ENCODE data around the gene FOXRED2. TPM values are rescaled to one million over a fixed set of nuclear protein-coding genes. Genes with fewer than 3 reads are reported as not detected.
A peak's percentile ranks its signal among the peaks of the same experiment; 100 is the strongest.

The FOXRED2 gene
- total RNA-seq, 1 donor from 2014 or later: 13.2 TPM

- H3K4me3 ChIP-seq: peak overlapping the region; percentile 75
- H3K4me1 ChIP-seq: peaks cover 15% of the 10 kb centered on the region
- no peaks in the 10 kb centered on the region for H3K9me3 ChIP-seq
- intact Hi-C loops (cut with DNase I): no loop called here
- no peak overlapping the region for H3K27ac ChIP-seq
- ATAC-seq: peak; percentile 1 to 2
- TF ChIP-seq CTCF (IDR thresholded peaks at IDR 0.05): no peak
- DNase-seq: no peak
- peaks cover 19% of the 10 kb centered on the region for H3K36me3 ChIP-seq
- H3K27me3 ChIP-seq (ENCODE audit: low read depth): no peaks in the 10 kb centered on the region
These were observed 723 bp downstream of the FOXRED2 start for GRCh38 chr22:36505998-36506635.

- Histone ChIP-seq H3K9me3 (no peaks in the 10 kb centered on the region), H3K27me3 (ENCODE audit: low read depth) (no peaks in the 10 kb centered on the region), H3K27ac (no peak overlapping the region), H3K4me1 (peaks cover 6% of the 10 kb centered on the region), H3K36me3 (peaks cover 10% of the 10 kb centered on the region), H3K4me3 (no peak overlapping the region)
- TF ChIP-seq CTCF (IDR thresholded peaks at IDR 0.05): no peak
- ATAC-seq (no peak), DNase-seq (no peak)
- intact Hi-C loops (cut with DNase I): no loop called here
These were observed 8.8 kb downstream of the FOXRED2 start for GRCh38 chr22:36497910-36498665.

- Histone ChIP-seq H3K27me3 (ENCODE audit: low read depth) (no peaks in the 10 kb centered on the region), H3K9me3 (no peaks in the 10 kb centered on the region), H3K4me3 (no peak overlapping the region), H3K36me3 (peaks cover 27% of the 10 kb centered on the region), H3K4me1 (peaks cover 6% of the 10 kb centered on the region), H3K27ac (no peak overlapping the region)
- intact Hi-C loops (cut with DNase I): no loop called here
- DNase-seq (peak; percentile 69), ATAC-seq (peak; percentile 76)
- TF ChIP-seq CTCF (IDR thresholded peaks at IDR 0.05): no peak
These were observed 13.1 kb downstream of the FOXRED2 start for GRCh38 chr22:36493690-36494110.

- peaks cover 6% of the 10 kb centered on the region for H3K4me1 ChIP-seq
- no peak for TF ChIP-seq CTCF (IDR thresholded peaks at IDR 0.05)
- H3K27me3 ChIP-seq (ENCODE audit: low read depth): no peaks in the 10 kb centered on the region
- no peak overlapping the region for H3K4me3 ChIP-seq
- H3K9me3 ChIP-seq: no peaks in the 10 kb centered on the region
- H3K36me3 ChIP-seq: peaks cover 27% of the 10 kb centered on the region
- intact Hi-C loops (cut with DNase I): no loop called here
- DNase-seq: no peak
- H3K27ac ChIP-seq: no peak overlapping the region
- ATAC-seq: no peak
These were observed 14.7 kb downstream of the FOXRED2 start for GRCh38 chr22:36492109-36492508.

GRCh38 chr22:36491155-36491554, 15.7 kb downstream of the FOXRED2 start:
- H3K27ac ChIP-seq: no peak overlapping the region
- ATAC-seq (no peak), DNase-seq (no peak)
- no peak for TF ChIP-seq CTCF (IDR thresholded peaks at IDR 0.05)
- H3K9me3 ChIP-seq: no peaks in the 10 kb centered on the region
- intact Hi-C loops (cut with DNase I): no loop called here
- peaks cover 6% of the 10 kb centered on the region for H3K4me1 ChIP-seq
- H3K27me3 ChIP-seq (ENCODE audit: low read depth): no peaks in the 10 kb centered on the region
- no peak overlapping the region for H3K4me3 ChIP-seq
- H3K36me3 ChIP-seq: peaks cover 24% of the 10 kb centered on the region

Data from lower lobe of right lung (tissue), 2 donors.